Peyer's patch (tissue), 4 donors: ENCODE results near the gene DSTYK.

Experiments
- POLR2A ChIP-seq, 2 donors: fragments of 450-650 bp; IDR thresholded peaks; one replicate each; pipeline ENCODE4 v1.5.1; 2017; ENCODE audit warnings: antibody characterized with exemption in 2 of 2, mild to moderate bottlenecking in 2 of 2, moderate library complexity in 2 of 2
- TF ChIP-seq, protein P1 (sequence below), 6 experiments: fragments of 450-650 bp in 4 of 6; fragments of 200-600 bp in 2 of 6; sonication (generic) in 1 of 6; IDR thresholded peaks; one replicate each; pipeline ENCODE4 v1.5.1; 2017 to 2019; ENCODE audit warnings: antibody characterized with exemption in 6 of 6, mild to moderate bottlenecking in 3 of 6, moderate library complexity in 1 of 6

DNA sequence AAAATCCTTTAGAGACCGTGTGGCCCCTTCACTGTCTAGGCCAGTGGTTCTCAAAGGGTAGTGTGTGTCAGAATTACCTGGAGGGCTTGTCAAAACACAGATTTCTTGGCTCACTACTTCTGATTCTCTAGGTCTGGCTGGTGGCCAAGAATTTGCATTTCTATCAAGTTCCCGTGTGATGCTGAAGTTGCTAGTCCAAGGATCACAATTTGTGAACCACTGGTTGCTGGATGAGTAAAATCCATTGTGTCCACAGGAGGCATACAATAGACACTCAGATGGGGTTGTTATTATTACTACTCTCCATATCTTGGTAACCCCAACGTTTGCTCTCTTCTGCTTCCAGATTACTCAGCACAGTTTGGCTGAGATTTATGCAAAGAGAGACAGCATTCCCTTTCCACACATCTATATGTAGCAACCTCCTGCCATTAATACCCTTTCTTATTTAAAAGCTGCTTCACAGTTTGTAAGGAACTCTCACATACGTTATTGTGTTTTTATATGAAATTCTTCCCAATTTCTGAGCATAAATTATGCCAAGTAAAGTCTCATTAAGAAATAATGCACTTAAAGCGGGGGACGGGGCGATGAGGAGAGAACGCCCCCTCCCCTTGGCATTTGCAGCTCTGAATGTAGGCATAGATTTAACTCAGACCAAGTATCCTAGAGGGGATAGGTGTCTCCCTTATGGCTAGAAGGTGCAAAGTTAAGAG, 15.5 kb upstream of the DSTYK start:
- TF ChIP-seq, protein P1, sequence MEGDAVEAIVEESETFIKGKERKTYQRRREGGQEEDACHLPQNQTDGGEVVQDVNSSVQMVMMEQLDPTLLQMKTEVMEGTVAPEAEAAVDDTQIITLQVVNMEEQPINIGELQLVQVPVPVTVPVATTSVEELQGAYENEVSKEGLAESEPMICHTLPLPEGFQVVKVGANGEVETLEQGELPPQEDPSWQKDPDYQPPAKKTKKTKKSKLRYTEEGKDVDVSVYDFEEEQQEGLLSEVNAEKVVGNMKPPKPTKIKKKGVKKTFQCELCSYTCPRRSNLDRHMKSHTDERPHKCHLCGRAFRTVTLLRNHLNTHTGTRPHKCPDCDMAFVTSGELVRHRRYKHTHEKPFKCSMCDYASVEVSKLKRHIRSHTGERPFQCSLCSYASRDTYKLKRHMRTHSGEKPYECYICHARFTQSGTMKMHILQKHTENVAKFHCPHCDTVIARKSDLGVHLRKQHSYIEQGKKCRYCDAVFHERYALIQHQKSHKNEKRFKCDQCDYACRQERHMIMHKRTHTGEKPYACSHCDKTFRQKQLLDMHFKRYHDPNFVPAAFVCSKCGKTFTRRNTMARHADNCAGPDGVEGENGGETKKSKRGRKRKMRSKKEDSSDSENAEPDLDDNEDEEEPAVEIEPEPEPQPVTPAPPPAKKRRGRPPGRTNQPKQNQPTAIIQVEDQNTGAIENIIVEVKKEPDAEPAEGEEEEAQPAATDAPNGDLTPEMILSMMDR (IDR thresholded peaks at IDR 0.05) = no peak
- TF ChIP-seq POLR2A (IDR thresholded peaks at IDR 0.05) = no peak
